Esophagus squamous epithelium (tissue), 4 donors: ENCODE data around the gene ARMC8.

Experiments
- CTCF ChIP-seq, 6 experiments: fragments of 450-650 bp in 4 of 6; fragments of 200-600 bp in 2 of 6; sonication (generic) in 2 of 6; IDR thresholded peaks; one replicate each; pipeline ENCODE4 v1.5.1; 2016 to 2019; ENCODE audit warnings: antibody characterized with exemption in 6 of 6, mild to moderate bottlenecking in 4 of 6, moderate library complexity in 4 of 6
- POLR2A ChIP-seq, 4 donors: fragments of 450-650 bp; IDR thresholded peaks; one replicate each; pipeline ENCODE4 v1.6.1; 2017; ENCODE audit warnings: antibody characterized with exemption in 4 of 4, mild to moderate bottlenecking in 4 of 4, moderate library complexity in 3 of 4

GRCh38 chr3:138200424-138200823 is 13.3 kb downstream of the ARMC8 start:
- no peak for TF ChIP-seq CTCF (IDR thresholded peaks at IDR 0.05)
- no peak for TF ChIP-seq POLR2A (IDR thresholded peaks at IDR 0.05)
